Karpas-422 (cell line): ENCODE measurements around the gene ATP8A2. TPM values are rescaled to one million over a fixed set of nuclear protein-coding genes. Genes with fewer than 3 reads are reported as not detected.

ENCODE experiments used
- DNase-seq: peaks from one replicate; pipeline ENCODE4 v3.0.0-alpha.2; 2015
- H2AFZ ChIP-seq: fragments of 200-600 bp; sonication (generic); 2 replicates; pipeline ENCODE4 v1.6.1; 2014; ENCODE audit warnings: antibody characterized with exemption, low read length, mixed read lengths
- H3K27ac ChIP-seq: fragments of 200-600 bp; sonication (generic); 2 replicates; pipeline ENCODE4 v1.5.1; 2014; ENCODE audit warnings: mild to moderate bottlenecking, low read length, moderate library complexity
- H3K27me3 ChIP-seq: fragments of 200-600 bp; sonication (generic); 2 replicates; pipeline ENCODE4 v1.6.1; 2014; ENCODE audit warnings: low read length, mixed read lengths
- H3K36me3 ChIP-seq: fragments of 200-600 bp; sonication (generic); 2 replicates; pipeline ENCODE4 v1.6.1; 2014; ENCODE audit warnings: low read length, mixed read lengths; ENCODE audit not compliant: insufficient read depth
- H3K4me1 ChIP-seq: fragments of 200-600 bp; sonication (generic); 2 replicates; pipeline ENCODE4 v1.6.1; 2014; ENCODE audit warnings: mild to moderate bottlenecking, low read length, mixed read lengths
- H3K4me2 ChIP-seq: fragments of 200-600 bp; sonication (generic); 2 replicates; pipeline ENCODE4 v1.6.1; 2014; ENCODE audit warnings: low read length, low read depth, mild to moderate bottlenecking; ENCODE audit not compliant: poor library complexity, severe bottlenecking
- H3K4me3 ChIP-seq: fragments of 200-600 bp; sonication (generic); 2 replicates; pipeline ENCODE4 v1.5.1; 2014; ENCODE audit warnings: mild to moderate bottlenecking, antibody characterized with exemption, low read length, mixed read lengths
- H3K79me2 ChIP-seq: fragments of 200-600 bp; sonication (generic); 2 replicates; pipeline ENCODE4 v1.6.1; 2014; ENCODE audit warnings: mild to moderate bottlenecking, low read length, mixed read lengths
- H3K9ac ChIP-seq: fragments of 200-600 bp; sonication (generic); 2 replicates; pipeline ENCODE4 v1.6.0; 2014; ENCODE audit warnings: low read length
- H3K9me2 ChIP-seq: fragments of 200-600 bp; sonication (generic), shearing (Covaris generic); replicated peaks from 2 replicates; pipeline ENCODE4 v1.6.0; 2014; ENCODE audit warnings: mild to moderate bottlenecking, low read length, moderate library complexity; ENCODE audit not compliant: insufficient read depth
- H3K9me3 ChIP-seq: fragments of 300-700, 200-600 bp; sonication (generic); 2 replicates; pipeline ENCODE4 v1.6.1; 2014; ENCODE audit warnings: low read length, mixed read lengths
- H4K20me1 ChIP-seq: fragments of 200-600 bp; sonication (generic); 2 replicates; pipeline ENCODE4 v1.6.1; 2014; ENCODE audit warnings: mild to moderate bottlenecking, antibody characterized with exemption, low read length, low read depth; ENCODE audit not compliant: insufficient read depth
- total RNA-seq: library from RNA; depleted of rRNA; stranded (reverse); fragments of >200 nt; shearing (Covaris generic); gene quantifications from 2 replicates; pipeline ENCODE4 v1.2.3, GENCODE V29; 2014; ENCODE audit warnings: low replicate concordance

Gene ATP8A2
- total RNA-seq, 1 experiment from 2014 or later: not detected

- no peak for DNase-seq
- H3K4me2 ChIP-seq: no peak overlapping the region
- H3K79me2 ChIP-seq: no peaks in the 10 kb centered on the region
- no peaks in the 10 kb centered on the region for H3K9me2 ChIP-seq
- H3K27ac ChIP-seq: no peak overlapping the region
- no peak overlapping the region for H3K4me3 ChIP-seq
- H4K20me1 ChIP-seq: no peaks in the 10 kb centered on the region
- no peak overlapping the region for H3K9ac ChIP-seq
- no peaks in the 10 kb centered on the region for H3K27me3 ChIP-seq
- no peaks in the 10 kb centered on the region for H3K4me1 ChIP-seq
- H2AFZ ChIP-seq: no peak overlapping the region
- no peaks in the 10 kb centered on the region for H3K9me3 ChIP-seq
- H3K36me3 ChIP-seq: no peaks in the 10 kb centered on the region
These were observed 607.6 kb downstream of the ATP8A2 start for GRCh38 chr13:25979371-25979770.

GRCh38 chr13:25980255-25980654 lies 608.5 kb downstream of the ATP8A2 start:
- no peaks in the 10 kb centered on the region for H3K79me2 ChIP-seq
- H3K27ac ChIP-seq: no peak overlapping the region
- no peaks in the 10 kb centered on the region for H3K9me3 ChIP-seq
- no peak overlapping the region for H3K4me3 ChIP-seq
- no peaks in the 10 kb centered on the region for H4K20me1 ChIP-seq
- no peak overlapping the region for H2AFZ ChIP-seq
- peak; percentile 58 for DNase-seq
- no peaks in the 10 kb centered on the region for H3K9me2 ChIP-seq
- H3K36me3 ChIP-seq: no peaks in the 10 kb centered on the region
- H3K9ac ChIP-seq: no peak overlapping the region
- no peaks in the 10 kb centered on the region for H3K4me1 ChIP-seq
- no peaks in the 10 kb centered on the region for H3K27me3 ChIP-seq
- no peak overlapping the region for H3K4me2 ChIP-seq

GRCh38 chr13:25981060-25981459 lies 609.3 kb downstream of the ATP8A2 start:
- DNase-seq: no peak
- Histone ChIP-seq H3K9me3 (no peaks in the 10 kb centered on the region), H3K9me2 (no peaks in the 10 kb centered on the region), H3K36me3 (no peaks in the 10 kb centered on the region), H4K20me1 (no peaks in the 10 kb centered on the region), H3K4me1 (no peaks in the 10 kb centered on the region), H3K4me2 (no peak overlapping the region), H2AFZ (no peak overlapping the region), H3K79me2 (no peaks in the 10 kb centered on the region), H3K9ac (no peak overlapping the region), H3K27ac (no peak overlapping the region), H3K27me3 (no peaks in the 10 kb centered on the region), H3K4me3 (no peak overlapping the region)

- Histone ChIP-seq H3K9me2 (no peaks in the 10 kb centered on the region), H3K79me2 (no peaks in the 10 kb centered on the region), H3K4me3 (no peak overlapping the region), H2AFZ (no peak overlapping the region), H3K4me1 (no peaks in the 10 kb centered on the region), H3K27ac (no peak overlapping the region), H3K9me3 (no peaks in the 10 kb centered on the region), H3K4me2 (no peak overlapping the region), H3K9ac (no peak overlapping the region), H3K36me3 (no peaks in the 10 kb centered on the region), H3K27me3 (no peaks in the 10 kb centered on the region), H4K20me1 (no peaks in the 10 kb centered on the region)
- no peak for DNase-seq
These were observed 611.1 kb downstream of the ATP8A2 start for GRCh38 chr13:25982907-25983306.

GRCh38 chr13:25987987-25988386 lies 616.2 kb downstream of the ATP8A2 start:
- Histone ChIP-seq H3K9me2 (no peaks in the 10 kb centered on the region), H3K9ac (no peak overlapping the region), H3K79me2 (no peaks in the 10 kb centered on the region), H3K27me3 (no peaks in the 10 kb centered on the region), H2AFZ (no peak overlapping the region), H3K9me3 (no peaks in the 10 kb centered on the region), H4K20me1 (no peaks in the 10 kb centered on the region), H3K4me1 (no peaks in the 10 kb centered on the region), H3K27ac (no peak overlapping the region), H3K36me3 (no peaks in the 10 kb centered on the region), H3K4me3 (no peak overlapping the region), H3K4me2 (no peak overlapping the region)
- DNase-seq: no peak

- Histone ChIP-seq H3K27ac (no peak overlapping the region), H3K36me3 (no peaks in the 10 kb centered on the region), H2AFZ (no peak overlapping the region), H3K4me3 (no peak overlapping the region), H4K20me1 (no peaks in the 10 kb centered on the region), H3K79me2 (no peaks in the 10 kb centered on the region), H3K4me1 (no peaks in the 10 kb centered on the region), H3K9ac (no peak overlapping the region), H3K4me2 (no peak overlapping the region), H3K27me3 (no peaks in the 10 kb centered on the region), H3K9me3 (no peaks in the 10 kb centered on the region), H3K9me2 (no peaks in the 10 kb centered on the region)
- DNase-seq: no peak
These were observed 616.9 kb downstream of the ATP8A2 start for GRCh38 chr13:25988661-25989060.

- Histone ChIP-seq H3K4me1 (no peaks in the 10 kb centered on the region), H3K79me2 (no peaks in the 10 kb centered on the region), H2AFZ (no peak overlapping the region), H3K4me2 (no peak overlapping the region), H3K4me3 (no peak overlapping the region), H3K36me3 (no peaks in the 10 kb centered on the region), H3K9me2 (no peaks in the 10 kb centered on the region), H3K9me3 (peaks cover 3% of the 10 kb centered on the region; the same call in 1 of the 2 replicates), H3K9ac (no peak overlapping the region), H4K20me1 (no peaks in the 10 kb centered on the region), H3K27ac (no peak overlapping the region), H3K27me3 (no peaks in the 10 kb centered on the region)
- DNase-seq: no peak
These were observed 619.0 kb downstream of the ATP8A2 start for GRCh38 chr13:25990801-25991200.

- Histone ChIP-seq H3K27ac (no peak overlapping the region), H3K36me3 (no peaks in the 10 kb centered on the region), H3K27me3 (no peaks in the 10 kb centered on the region), H3K9me3 (peaks cover 3% of the 10 kb centered on the region; the same call in 1 of the 2 replicates), H3K9me2 (no peaks in the 10 kb centered on the region), H3K4me1 (no peaks in the 10 kb centered on the region), H3K79me2 (no peaks in the 10 kb centered on the region), H3K9ac (no peak overlapping the region), H3K4me2 (no peak overlapping the region), H4K20me1 (no peaks in the 10 kb centered on the region), H3K4me3 (no peak overlapping the region), H2AFZ (no peak overlapping the region)
- DNase-seq: no peak
These were observed 620.3 kb downstream of the ATP8A2 start for GRCh38 chr13:25992076-25992475.
